Tracheal epithelial cell (primary cell): Measurements from ENCODE around the gene WDR18. TPM values are rescaled to one million over a fixed set of nuclear protein-coding genes. Genes with fewer than 3 reads are reported as not detected.

Source experiments
- total RNA-seq: library from RNA; depleted of rRNA; stranded (reverse); fragments of >200 nt; gene quantifications from 2 replicates; pipeline ENCODE4 v1.2.1, GENCODE V29; 2014

WDR18 gene
- total RNA-seq, result 42.2 and 66.0 TPM in 2 replicates

GRCh38 chr19:984165-984967 is at the start of gene WDR18:
TSS of gene WDR18 (plus strand) at chr19:984345. CDS start at chr19:984354, 9 bp downstream.

GRCh38 chr19:1000095-1000494 is 15.9 kb downstream of the WDR18 start, which contains the start of gene GRIN3B:
TSS of gene GRIN3B (plus strand) at chr19:1000419. CDS start at chr19:1000438, 19 bp downstream.

GRCh38 chr19:1020868-1021425 is 36.8 kb downstream of the WDR18 start, which contains the start of gene TMEM259:
TSS of gene TMEM259 (minus strand) at chr19:1021123. CDS start at chr19:1020996, 127 bp downstream.

GRCh38 chr19:1025960-1026782 is 42.0 kb downstream of the WDR18 start, which contains the start of gene CNN2:
TSS of gene CNN2 (plus strand) at chr19:1026608. CDS start at chr19:1026662, 54 bp downstream.

GRCh38 chr19:1039646-1040475 is 55.7 kb downstream of the WDR18 start, which contains the start of gene ABCA7:
TSS of gene ABCA7 (plus strand) at chr19:1040107. CDS start at chr19:1041362, 1,255 bp downstream.

Other genes starting within 250 kb of the WDR18 start
- 76.4 and 100 TPM in 2 replicates for gene MISP, start 233.2 kb upstream of the WDR18 start, total RNA-seq
- 94.7 and 108 TPM in 2 replicates for gene PTBP1, start 186.9 kb upstream of the WDR18 start, total RNA-seq
- gene PLPPR3, start 162.4 kb upstream of the WDR18 start, total RNA-seq, result 0.48 TPM in 1 of 2 replicates, not detected in the other
- 0.24 TPM in 1 of 2 replicates, not detected in the other for gene AZU1, start 156.5 kb upstream of the WDR18 start, total RNA-seq
- not detected in 2 replicates for gene PRTN3, start 143.3 kb upstream of the WDR18 start, total RNA-seq
- gene ELANE, start 132.0 kb upstream of the WDR18 start, total RNA-seq, result not detected in 2 replicates
- 8.5 and 8.9 TPM in 2 replicates for gene CFD, start 124.7 kb upstream of the WDR18 start, total RNA-seq
- gene MED16, start 91.2 kb upstream of the WDR18 start, total RNA-seq, result 15.1 and 18.6 TPM in 2 replicates
- gene RNU6-9, start 90.9 kb upstream of the WDR18 start, total RNA-seq, result not detected in 2 replicates
- gene R3HDM4, start 71.1 kb upstream of the WDR18 start, total RNA-seq, result 45.4 and 52.8 TPM in 2 replicates
- gene KISS1R, start 67.0 kb upstream of the WDR18 start, total RNA-seq, result 0.43 TPM in 1 of 2 replicates, not detected in the other
- gene ARID3A, start 58.3 kb upstream of the WDR18 start, total RNA-seq, result 19.2 and 21.4 TPM in 2 replicates
- gene GRIN3B, start 16.1 kb downstream of the WDR18 start, total RNA-seq, result 0.85 and 1.2 TPM in 2 replicates
- gene TMEM259, start 36.8 kb downstream of the WDR18 start, total RNA-seq, result 79.7 and 84.3 TPM in 2 replicates
- gene RNU6-2, start 37.2 kb downstream of the WDR18 start, total RNA-seq, result not detected in 2 replicates
- gene CNN2, start 42.3 kb downstream of the WDR18 start, total RNA-seq, result 137 and 224 TPM in 2 replicates
- gene ABCA7, start 55.8 kb downstream of the WDR18 start, total RNA-seq, result 5.3 and 7.9 TPM in 2 replicates
- gene ARHGAP45, start 82.8 kb downstream of the WDR18 start, total RNA-seq, result 5.1 and 16.9 TPM in 2 replicates
- 47.7 and 55.9 TPM in 2 replicates for gene POLR2E, start 111.0 kb downstream of the WDR18 start, total RNA-seq
- gene GPX4, start 119.6 kb downstream of the WDR18 start, total RNA-seq, result 444 and 452 TPM in 2 replicates
- 22.4 and 70.8 TPM in 2 replicates for gene SBNO2, start 189.9 kb downstream of the WDR18 start, total RNA-seq
- 131 and 132 TPM in 2 replicates for gene STK11, start 221.4 kb downstream of the WDR18 start, total RNA-seq